ENCODE data around the gene ZNF488.
"Not testable (repeated sequence)": the region's sequence is repeated elsewhere in the genome, so short reads cannot be mapped to it uniquely, and the experiment has no call there.

Gene ZNF488

GRCh38 chr10:47384148-47384921, at the start of gene ZNF488:
Gene ZNF488 (minus strand): TSS chr10:47384293. CDS start chr10:47368829, 15,464 bp downstream.
- DNase-seq = peak; percentile 83

GRCh38 chr10:47425813-47426419, 41.8 kb upstream of the ZNF488 start:
- no peak for DNase-seq

GRCh38 chr10:47424231-47424630, 40.1 kb upstream of the ZNF488 start:
- no peak for DNase-seq

DNA sequence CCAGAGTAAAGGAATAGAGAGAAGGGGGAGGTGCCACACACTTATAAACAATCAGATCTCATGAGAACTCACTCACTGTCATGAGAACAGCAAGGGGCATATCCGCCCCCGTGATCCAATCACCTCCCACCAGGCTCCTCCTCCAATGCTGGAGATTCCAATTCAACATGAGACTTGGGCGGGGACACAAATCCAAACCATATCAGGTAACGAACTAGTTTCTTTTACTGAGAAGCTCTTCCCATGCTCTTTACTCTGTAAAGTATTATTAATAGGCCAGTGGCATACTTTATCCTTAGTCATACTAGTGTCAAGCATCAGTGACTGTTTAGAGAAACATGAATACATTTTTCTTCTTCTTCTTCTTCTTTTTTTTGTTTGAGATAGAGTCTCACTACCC, 39.4 kb upstream of the ZNF488 start:
- DNase-seq = no peak

GRCh38 chr10:47421057-47421952, 37.2 kb upstream of the ZNF488 start:
- no peak for DNase-seq

GRCh38 chr10:47420305-47421056, 36.4 kb upstream of the ZNF488 start:
- DNase-seq = no peak

DNA sequence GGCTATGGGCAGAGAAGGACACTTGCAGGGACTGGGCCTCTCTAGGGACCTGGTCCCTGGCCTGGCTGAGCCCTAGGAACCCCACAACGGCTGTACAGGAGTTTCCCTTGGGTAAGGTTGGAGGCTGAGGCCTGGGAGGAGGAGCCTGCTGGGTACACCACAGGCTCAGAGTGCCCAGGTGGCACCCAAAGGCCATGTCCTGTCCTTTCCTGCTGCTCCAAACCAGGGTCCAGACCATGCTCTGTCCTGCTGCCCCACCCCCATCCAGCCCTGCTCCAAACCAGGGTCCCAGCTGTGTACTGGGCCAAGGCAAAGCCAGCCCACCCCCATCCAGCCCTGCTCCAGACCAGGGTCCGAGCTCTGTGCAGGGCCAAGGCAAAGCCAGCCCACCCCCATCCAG, 35.3 kb upstream of the ZNF488 start:
- DNase-seq = no peak

- DNase-seq = no peak
Measured at GRCh38 chr10:47418966-47419365, 34.9 kb upstream of the ZNF488 start.

- no peak for DNase-seq
Measured at GRCh38 chr10:47418321-47418720, 34.2 kb upstream of the ZNF488 start.

- not testable (repeated sequence) for DNase-seq
Measured at GRCh38 chr10:47416305-47417218, 32.5 kb upstream of the ZNF488 start.

GRCh38 chr10:47415520-47416304, 31.6 kb upstream of the ZNF488 start:
- no peak for DNase-seq

DNA sequence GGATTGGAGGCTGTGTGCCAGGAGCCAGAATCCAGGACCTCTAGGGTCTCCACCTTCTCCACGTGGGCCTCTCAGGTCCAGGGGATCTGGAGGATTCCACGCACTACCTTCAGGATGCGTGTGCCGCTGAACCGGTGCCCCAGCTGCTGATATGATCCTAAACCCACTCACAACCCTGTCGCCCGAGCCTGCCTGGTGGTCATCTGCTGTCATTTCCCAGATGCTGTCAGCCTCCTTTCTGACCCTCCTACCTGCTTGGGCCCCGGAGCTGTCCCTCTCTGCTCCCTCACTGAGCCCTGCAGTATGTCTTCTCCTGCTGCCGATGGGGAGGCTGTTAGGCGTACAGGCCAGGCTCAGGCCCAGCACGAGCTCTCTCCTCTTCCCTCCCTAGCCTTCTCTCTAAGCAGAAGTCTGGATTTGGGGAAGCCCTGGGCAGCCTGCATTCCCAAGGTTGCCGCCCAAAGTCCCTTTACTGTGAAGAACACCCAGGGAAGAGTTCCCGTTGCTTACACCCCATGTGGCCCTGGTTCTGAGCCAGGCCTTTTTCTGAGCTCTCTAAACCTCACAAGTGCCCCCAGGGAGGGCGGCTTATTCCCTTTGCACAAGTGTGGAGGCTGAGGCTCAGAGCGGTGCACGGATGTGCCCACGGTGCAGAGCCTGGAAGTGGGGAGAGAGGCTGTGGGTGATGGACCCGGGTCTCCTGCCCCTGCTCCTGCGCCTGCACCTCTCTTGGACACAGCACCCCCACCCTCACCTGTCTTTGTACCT, 30.8 kb upstream of the ZNF488 start:
- no peak for DNase-seq

- no peak for DNase-seq
Measured at GRCh38 chr10:47414227-47414592, 30.1 kb upstream of the ZNF488 start.

DNA sequence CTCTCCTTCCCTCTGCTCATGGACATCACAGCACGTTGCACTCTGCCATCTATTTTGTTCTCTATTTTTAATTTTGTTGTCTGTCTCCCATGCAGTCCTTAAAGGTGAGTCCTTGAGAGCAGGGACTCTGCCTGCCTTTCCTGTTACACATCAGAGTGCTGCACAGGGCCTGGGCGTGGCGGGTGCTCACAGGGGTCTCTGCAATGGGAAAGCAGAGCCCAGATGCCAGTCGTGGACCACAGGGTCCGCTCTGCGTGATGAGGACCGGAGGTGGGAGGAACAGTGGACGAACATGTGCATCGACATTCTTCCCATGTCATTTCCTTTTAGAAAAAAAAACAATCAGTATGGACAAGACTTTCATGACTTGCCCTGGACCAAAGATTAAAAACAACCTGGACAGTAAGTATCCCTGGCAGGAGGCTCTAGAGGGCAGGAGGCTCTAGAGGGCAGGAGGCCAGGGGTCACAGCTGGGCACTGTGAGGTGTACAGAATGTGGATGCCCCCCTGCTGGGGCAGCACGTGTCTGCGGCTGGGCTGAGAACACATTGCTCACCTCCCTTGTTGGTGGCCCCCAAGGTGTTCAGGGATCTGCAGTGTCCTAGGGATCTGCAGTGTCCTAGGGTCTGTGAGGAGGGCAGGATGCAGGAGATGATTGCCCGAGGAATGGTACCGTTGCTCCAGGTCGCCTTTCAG, 29.6 kb upstream of the ZNF488 start:
- no peak for DNase-seq

GRCh38 chr10:47412869-47413268, 28.8 kb upstream of the ZNF488 start:
- DNase-seq = no peak

DNA sequence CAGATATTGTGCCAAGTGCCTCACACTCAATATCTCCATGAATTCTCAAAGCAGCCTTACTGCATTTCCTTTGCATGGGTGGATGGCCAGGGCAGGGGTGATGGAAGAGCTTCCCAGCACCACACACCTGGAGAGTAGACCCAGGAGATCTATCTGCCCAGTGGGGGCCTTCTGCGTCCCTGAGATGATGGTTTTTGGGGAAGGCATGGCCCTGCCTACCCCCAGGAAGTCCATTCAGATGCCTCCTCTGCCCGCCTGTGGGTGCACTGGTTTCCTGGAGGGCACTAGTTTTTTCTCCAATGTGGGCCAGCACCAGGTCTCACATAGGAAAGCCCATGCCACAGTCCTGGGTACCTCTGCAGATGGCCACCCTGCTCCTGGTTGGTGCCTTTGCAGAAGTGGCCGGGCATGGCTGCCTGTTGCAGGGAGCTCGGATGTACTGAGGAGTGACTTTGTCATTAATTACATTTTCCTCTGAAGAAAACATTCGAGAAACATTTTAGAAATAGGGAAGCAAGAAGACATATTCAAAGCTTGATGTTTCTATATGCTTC, 28.2 kb upstream of the ZNF488 start:
- no peak for DNase-seq

DNA sequence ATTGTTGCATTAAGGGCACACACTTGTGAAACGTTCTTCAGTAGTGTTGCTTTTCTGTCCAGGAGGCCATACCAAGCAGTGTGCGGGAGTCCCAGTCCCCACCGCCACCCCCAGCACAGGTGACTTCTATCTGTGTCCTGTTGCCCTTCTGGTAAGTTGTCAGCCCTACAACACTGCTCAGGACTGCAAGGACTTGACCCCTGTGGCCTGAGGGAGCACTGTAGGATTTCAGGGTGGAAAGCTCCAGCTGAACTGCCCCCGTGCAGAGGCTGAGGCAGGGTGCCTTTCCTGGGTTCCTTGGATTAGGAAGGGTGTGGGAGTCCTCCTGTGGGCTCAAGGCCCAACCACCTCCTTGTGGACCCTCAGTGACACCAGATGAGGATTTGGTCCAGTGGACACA, 26.8 kb upstream of the ZNF488 start:
- DNase-seq = no peak

DNA sequence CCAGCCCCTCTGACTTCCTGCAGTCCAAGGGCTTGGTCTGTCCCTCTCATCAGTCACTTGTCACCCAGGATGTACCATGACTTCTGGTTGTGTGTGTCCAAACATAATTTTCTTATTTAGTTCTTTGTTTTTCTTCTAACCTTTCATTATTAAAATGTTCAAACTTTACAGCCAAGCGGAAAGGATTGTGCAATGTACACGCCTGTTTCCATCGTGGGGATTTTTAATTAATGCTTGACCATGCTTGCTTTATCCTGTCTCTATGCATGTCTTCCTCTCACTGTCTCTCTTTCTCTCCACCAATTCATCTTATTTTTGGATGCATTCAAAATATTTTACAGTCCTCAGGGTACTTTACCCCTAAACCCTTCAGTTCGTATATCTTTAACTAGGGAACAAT, 26.2 kb upstream of the ZNF488 start:
- no peak for DNase-seq

GRCh38 chr10:47409866-47410256, 25.8 kb upstream of the ZNF488 start:
- no peak for DNase-seq
